Measurements from ENCODE around the gene U2SURP. TPM values are rescaled to one million over a fixed set of nuclear protein-coding genes. Genes with fewer than 3 reads are reported as not detected.
"Not testable (repeated sequence)": the region's sequence is repeated elsewhere in the genome, so short reads cannot be mapped to it uniquely, and the experiment has no call there.

Gene U2SURP
- total RNA-seq, 2 donors from 2014 or later, result 53.1 to 91.5 TPM

GRCh38 chr3:143045639-143046038 lies 44.3 kb downstream of the U2SURP start:
- Histone ChIP-seq H3K27ac (no peak overlapping the region), H3K36me3 (peaks cover 12% of the 10 kb centered on the region), H3K27me3 (replicated peaks; ENCODE audit: insufficient read depth) (no peaks in the 10 kb centered on the region), H3K4me3 (no peak overlapping the region), H3K4me1 (ENCODE audit: control insufficient read depth in 1 of 2, low read depth in 2 of 2) (no peaks in the 10 kb centered on the region), H3K9me3 (no peaks in the 10 kb centered on the region)
- no peak for TF ChIP-seq CTCF (IDR thresholded peaks at IDR 0.05)
- ATAC-seq (ENCODE audit: insufficient number of reproducible peaks, low FRiP score, low read depth), result no peak
- no peak for DNase-seq (ENCODE audit: low spot score)

GRCh38 chr3:143046075-143046474 lies 44.7 kb downstream of the U2SURP start:
- H3K27ac ChIP-seq; DNase-seq (ENCODE audit: low spot score); ATAC-seq (ENCODE audit: insufficient number of reproducible peaks, low FRiP score, low read depth); H3K9me3 ChIP-seq; H3K27me3 ChIP-seq (replicated peaks; ENCODE audit: insufficient read depth); H3K4me1 ChIP-seq (ENCODE audit: control insufficient read depth in 1 of 2, low read depth in 2 of 2); H3K4me3 ChIP-seq: not testable (repeated sequence)
- peaks cover 16% of the 10 kb centered on the region for H3K36me3 ChIP-seq

GRCh38 chr3:143054011-143054410 lies 52.6 kb downstream of the U2SURP start:
- no peak overlapping the region for H3K27ac ChIP-seq
- no peaks in the 10 kb centered on the region for H3K27me3 ChIP-seq (replicated peaks; ENCODE audit: insufficient read depth)
- peaks cover 33% of the 10 kb centered on the region for H3K36me3 ChIP-seq
- H3K4me1 ChIP-seq (ENCODE audit: control insufficient read depth in 1 of 2, low read depth in 2 of 2), result no peaks in the 10 kb centered on the region
- TF ChIP-seq CTCF (IDR thresholded peaks at IDR 0.05), result no peak
- H3K9me3 ChIP-seq, result no peaks in the 10 kb centered on the region
- H3K4me3 ChIP-seq, result no peak overlapping the region
- no peak for ATAC-seq (ENCODE audit: insufficient number of reproducible peaks, low FRiP score, low read depth)
- DNase-seq (ENCODE audit: low spot score), result no peak

GRCh38 chr3:143056372-143056771 lies 55.0 kb downstream of the U2SURP start:
- H3K27me3 ChIP-seq (replicated peaks; ENCODE audit: insufficient read depth), result no peaks in the 10 kb centered on the region
- no peak overlapping the region for H3K4me3 ChIP-seq
- H3K9me3 ChIP-seq, result no peaks in the 10 kb centered on the region
- DNase-seq (ENCODE audit: low spot score) (no peak), ATAC-seq (ENCODE audit: insufficient number of reproducible peaks, low FRiP score, low read depth) (no peak)
- H3K27ac ChIP-seq, result no peak overlapping the region
- no peaks in the 10 kb centered on the region for H3K4me1 ChIP-seq (ENCODE audit: control insufficient read depth in 1 of 2, low read depth in 2 of 2)
- no peak for TF ChIP-seq CTCF (IDR thresholded peaks at IDR 0.05)
- H3K36me3 ChIP-seq, result peaks cover 19% of the 10 kb centered on the region

GRCh38 chr3:143060906-143061305 lies 59.5 kb downstream of the U2SURP start:
- Histone ChIP-seq H3K9me3 (no peaks in the 10 kb centered on the region), H3K36me3 (no peaks in the 10 kb centered on the region), H3K27ac (no peak overlapping the region), H3K4me1 (ENCODE audit: control insufficient read depth in 1 of 2, low read depth in 2 of 2) (no peaks in the 10 kb centered on the region), H3K4me3 (no peak overlapping the region), H3K27me3 (replicated peaks; ENCODE audit: insufficient read depth) (no peaks in the 10 kb centered on the region)
- no peak for DNase-seq (ENCODE audit: low spot score)
- no peak for TF ChIP-seq CTCF (IDR thresholded peaks at IDR 0.05)
- ATAC-seq (ENCODE audit: insufficient number of reproducible peaks, low FRiP score, low read depth), result no peak

- DNase-seq (ENCODE audit: low spot score) (no peak), ATAC-seq (ENCODE audit: insufficient number of reproducible peaks, low FRiP score, low read depth) (no peak)
- Histone ChIP-seq H3K4me1 (ENCODE audit: control insufficient read depth in 1 of 2, low read depth in 2 of 2) (no peaks in the 10 kb centered on the region), H3K27ac (no peak overlapping the region), H3K9me3 (no peaks in the 10 kb centered on the region), H3K27me3 (replicated peaks; ENCODE audit: insufficient read depth) (no peaks in the 10 kb centered on the region), H3K36me3 (no peaks in the 10 kb centered on the region), H3K4me3 (no peak overlapping the region)
- no peak for TF ChIP-seq CTCF (IDR thresholded peaks at IDR 0.05)
Observed at GRCh38 chr3:143063018-143063417, 61.6 kb downstream of the U2SURP start.
